ENCODE measurements around the gene DEK.

Gene DEK

GRCh38 chr6:18264923-18265377 lies 620 bp upstream of the DEK start:
- DNase-seq = no peak

- peak; percentile 20 for DNase-seq
Measured at GRCh38 chr6:18263418-18264218, 712 bp downstream of the DEK start.

GRCh38 chr6:18262702-18263417 lies 1.5 kb downstream of the DEK start:
- peak; percentile 31 for DNase-seq

- DNase-seq = no peak
Measured at GRCh38 chr6:18261877-18262276, 2.5 kb downstream of the DEK start.

- no peak for DNase-seq
Measured at GRCh38 chr6:18260448-18261106, 3.8 kb downstream of the DEK start.

GRCh38 chr6:18259675-18260447 lies 4.5 kb downstream of the DEK start:
- DNase-seq = no peak

- DNase-seq = no peak
Measured at GRCh38 chr6:18254793-18255192, 9.5 kb downstream of the DEK start.

GRCh38 chr6:18253635-18254034 lies 10.7 kb downstream of the DEK start:
- no peak for DNase-seq

GRCh38 chr6:18249271-18249670 lies 15.1 kb downstream of the DEK start:
- no peak for DNase-seq

- DNase-seq = no peak
Measured at GRCh38 chr6:18248698-18249097, 15.6 kb downstream of the DEK start.

- no peak for DNase-seq
Measured at GRCh38 chr6:18247002-18247401, 17.3 kb downstream of the DEK start.

- DNase-seq = no peak
Measured at GRCh38 chr6:18246205-18246604, 18.1 kb downstream of the DEK start.

GRCh38 chr6:18245642-18246041 lies 18.7 kb downstream of the DEK start:
- no peak for DNase-seq

- no peak for DNase-seq
Measured at GRCh38 chr6:18245079-18245478, 19.3 kb downstream of the DEK start.

- DNase-seq = no peak
Measured at GRCh38 chr6:18244251-18244650, 20.1 kb downstream of the DEK start.

GRCh38 chr6:18243302-18243893 lies 20.9 kb downstream of the DEK start:
- no peak for DNase-seq

- DNase-seq = no peak
Measured at GRCh38 chr6:18242062-18242851, 22.1 kb downstream of the DEK start.

GRCh38 chr6:18241208-18242038 lies 22.9 kb downstream of the DEK start:
- DNase-seq = no peak

- no peak for DNase-seq
Measured at GRCh38 chr6:18240230-18240629, 24.1 kb downstream of the DEK start.

GRCh38 chr6:18237167-18237566 lies 27.2 kb downstream of the DEK start:
- DNase-seq = no peak

- DNase-seq = no peak
Measured at GRCh38 chr6:18235524-18235923, 28.8 kb downstream of the DEK start.

Measured in stimulated activated CD4-positive, alpha-beta T cell treated with anti-CD3 and anti-CD28 coated beads, Interleukin-12 subunit alpha, Interleukin-12 subunit beta, amount 100 ng/mL, for 4 hours (primary cell).